Adrenal gland (tissue), 5 donors: ENCODE measurements around the gene RAB40C.

Experiments used
- CTCF ChIP-seq, 6 experiments: fragments of 450-650 bp in 4 of 6; fragments of 200-600 bp in 2 of 6; sonication (generic) in 1 of 6; IDR thresholded peaks; 1 replicate in 5 of 6; 2 replicates in 1 of 6; pipeline versions ENCODE4 v1.5.1 to v1.8.0; 2016 to 2021; ENCODE audit warnings: antibody characterized with exemption in 6 of 6, mild to moderate bottlenecking in 2 of 6, moderate library complexity in 1 of 6
- POLR2A ChIP-seq, 2 donors: fragments of 450-650 bp; IDR thresholded peaks; one replicate each; pipeline ENCODE4 v1.6.1; 2017; ENCODE audit warnings: antibody characterized with exemption in 2 of 2, mild to moderate bottlenecking in 2 of 2, moderate library complexity in 1 of 2
- donor health status: DM: no; HTN: no; CAD: no.

GRCh38 chr16:575354-576196, 14.3 kb upstream of the RAB40C start:
- TF ChIP-seq CTCF (IDR thresholded peaks at IDR 0.05) (no peak), POLR2A (IDR thresholded peaks at IDR 0.05) (no peak)
